GM18498 (cell line): ENCODE results near the gene BORCS5.
"Not testable (repeated sequence)": the region's sequence is repeated elsewhere in the genome, so short reads cannot be mapped to it uniquely, and the experiment has no call there.

Source experiments
- ATAC-seq: cut with Tn5 transposase; IDR thresholded peaks from one replicate; pipeline ENCODE4 v1.9.1; 2021; ENCODE audit warnings: mild to moderate bottlenecking, moderate library complexity; ENCODE audit not compliant: unreplicated experiment

The BORCS5 gene

DNA sequence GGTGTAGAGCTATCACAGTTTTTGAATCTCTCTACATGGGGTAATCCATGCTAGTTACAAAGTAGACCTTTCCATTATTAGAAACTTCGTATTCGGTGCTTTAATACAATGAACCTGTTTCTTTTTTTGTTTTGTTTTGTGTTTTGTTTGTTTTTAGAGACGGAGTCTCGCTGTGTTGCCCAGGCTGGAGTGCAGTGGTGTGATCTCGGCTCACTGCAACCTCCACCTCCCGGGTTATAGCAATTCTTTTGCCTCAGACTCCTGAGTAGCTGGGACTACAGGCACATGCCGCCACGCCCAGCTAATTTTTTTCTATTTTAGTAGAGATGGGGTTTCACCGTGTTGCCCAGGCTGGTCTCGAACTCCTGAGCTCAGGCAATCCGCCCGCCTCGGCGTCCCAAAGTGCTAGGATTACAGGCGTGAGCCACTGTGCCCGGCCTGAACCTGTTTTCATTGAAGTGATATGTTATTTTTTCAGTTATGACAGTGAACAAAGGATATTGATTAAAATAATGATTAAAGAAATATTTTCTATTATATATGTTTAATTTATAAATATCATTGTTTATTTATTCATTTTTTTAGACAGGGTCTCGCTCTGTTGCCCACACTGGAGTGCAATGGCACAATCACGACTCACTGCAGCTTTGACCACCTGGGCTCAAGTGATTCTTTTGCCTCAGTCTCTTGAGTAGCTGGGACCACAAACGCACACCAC lies 5.3 kb upstream of the BORCS5 start:
- not testable (repeated sequence) for ATAC-seq

DNA sequence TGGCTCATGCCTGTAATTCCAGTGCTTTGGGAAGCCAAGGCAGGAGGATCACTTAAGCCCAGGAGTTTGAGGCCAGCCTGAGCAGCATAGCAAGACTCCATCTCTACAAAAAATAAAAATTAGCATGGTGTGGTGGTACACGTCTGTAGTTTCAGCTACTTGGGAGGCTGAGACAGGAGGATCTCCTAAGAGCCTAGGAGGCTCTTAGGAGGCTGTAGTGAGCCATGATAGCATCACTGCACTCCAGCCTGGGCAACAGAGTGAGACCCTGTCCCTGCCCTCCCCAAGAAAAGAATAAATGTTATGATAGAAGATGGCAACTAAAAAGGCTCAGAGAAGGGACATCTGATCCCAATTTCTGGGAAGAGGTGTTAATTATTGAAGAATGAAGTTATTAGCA lies 3.6 kb upstream of the BORCS5 start:
- no peak for ATAC-seq

DNA sequence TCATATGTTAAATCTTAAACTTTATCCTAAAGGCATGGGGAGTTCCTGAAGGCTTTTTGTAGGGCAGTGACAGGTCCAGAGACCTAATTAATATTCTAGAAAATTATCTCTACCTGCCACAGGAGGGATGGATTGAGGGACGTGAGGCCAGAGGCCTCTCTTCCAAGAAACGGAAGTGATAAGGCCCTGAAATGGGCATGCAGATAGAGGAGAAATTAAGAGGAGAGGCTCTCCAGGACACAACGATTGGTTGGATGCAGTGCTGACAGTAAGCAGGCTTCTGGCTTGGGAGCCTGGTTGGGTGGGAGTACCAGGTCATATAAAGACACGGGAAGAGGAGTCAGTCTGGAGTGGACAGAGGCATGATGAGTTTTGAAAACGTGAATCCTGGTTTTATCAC lies 3.1 kb upstream of the BORCS5 start:
- ATAC-seq = no peak

DNA sequence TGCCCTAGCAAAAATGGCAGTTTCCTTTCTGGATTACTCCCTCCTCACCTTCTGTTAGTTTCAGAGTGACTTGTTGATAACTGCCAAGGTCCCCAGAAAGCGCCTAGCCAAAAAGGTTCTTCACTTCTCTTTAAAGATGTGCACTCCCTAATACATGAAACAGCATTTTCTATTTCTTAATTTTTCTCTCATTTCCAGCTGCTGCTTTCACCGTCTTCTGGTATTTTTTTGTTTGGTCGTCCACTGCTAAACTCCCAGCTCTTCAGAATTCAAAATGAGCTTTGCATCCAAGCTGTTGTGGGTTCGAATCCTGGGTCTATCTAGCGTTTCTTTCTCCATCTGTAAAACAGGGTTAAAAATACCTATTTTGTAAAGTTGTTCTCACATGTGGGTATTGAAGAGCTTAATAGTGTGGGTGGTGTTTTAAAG lies 397 bp upstream of the BORCS5 start:
- ATAC-seq = no peak

DNA sequence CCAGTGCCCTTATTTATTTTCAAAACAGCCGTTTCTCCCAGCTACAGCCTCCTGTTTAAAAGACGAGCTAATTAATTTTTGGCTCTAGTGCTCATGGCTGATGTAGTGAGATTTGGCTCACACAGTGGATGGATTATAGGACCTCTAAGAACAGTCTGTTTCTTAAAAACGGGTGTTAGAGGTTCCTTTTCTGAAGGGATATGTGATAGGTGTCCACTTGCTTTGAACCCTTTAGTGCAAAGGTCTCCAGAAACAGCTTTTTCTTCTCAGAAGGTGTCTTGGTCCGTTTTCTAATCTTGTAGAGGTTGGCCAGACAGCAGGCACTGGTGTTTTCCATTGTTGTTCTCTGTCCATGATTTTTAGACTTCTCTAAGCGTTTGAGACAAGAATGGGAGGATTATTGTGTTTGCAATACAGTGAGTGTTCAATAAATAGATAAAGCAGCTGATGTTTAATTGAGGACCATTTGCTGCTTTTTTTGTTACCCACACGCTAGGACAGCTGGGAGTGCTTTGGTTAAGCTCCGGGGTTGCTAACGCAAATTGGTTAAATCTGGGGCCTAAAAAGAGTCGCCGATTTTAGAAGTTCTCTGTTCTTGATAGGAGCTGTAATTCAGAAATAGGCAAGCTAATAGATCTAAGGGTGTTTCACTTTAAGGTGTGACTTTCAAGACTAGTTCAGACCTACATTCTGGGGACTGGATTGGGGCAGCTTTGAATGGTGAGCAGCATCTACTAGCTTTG lies 1.0 kb downstream of the BORCS5 start:
- ATAC-seq = peak; percentile 32

DNA sequence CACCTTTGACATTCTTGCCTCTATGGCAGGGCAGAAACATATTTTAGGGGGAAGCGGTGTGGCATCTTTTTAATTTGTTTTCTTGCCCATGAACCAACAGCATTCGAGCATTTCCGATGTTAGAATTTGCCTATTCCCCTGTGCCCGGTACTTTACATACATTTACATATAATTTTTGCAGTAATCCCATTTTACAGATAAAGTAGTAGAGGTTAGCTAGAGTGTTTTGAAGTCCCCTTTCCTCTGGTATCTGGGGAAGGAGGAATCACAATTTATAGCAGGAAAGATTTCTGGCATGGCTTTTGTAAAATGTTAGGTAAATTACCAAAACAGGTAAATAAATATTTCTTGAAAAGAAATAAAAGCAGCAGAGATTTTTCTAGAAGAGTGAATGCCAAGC lies 1.6 kb downstream of the BORCS5 start:
- ATAC-seq = no peak

DNA sequence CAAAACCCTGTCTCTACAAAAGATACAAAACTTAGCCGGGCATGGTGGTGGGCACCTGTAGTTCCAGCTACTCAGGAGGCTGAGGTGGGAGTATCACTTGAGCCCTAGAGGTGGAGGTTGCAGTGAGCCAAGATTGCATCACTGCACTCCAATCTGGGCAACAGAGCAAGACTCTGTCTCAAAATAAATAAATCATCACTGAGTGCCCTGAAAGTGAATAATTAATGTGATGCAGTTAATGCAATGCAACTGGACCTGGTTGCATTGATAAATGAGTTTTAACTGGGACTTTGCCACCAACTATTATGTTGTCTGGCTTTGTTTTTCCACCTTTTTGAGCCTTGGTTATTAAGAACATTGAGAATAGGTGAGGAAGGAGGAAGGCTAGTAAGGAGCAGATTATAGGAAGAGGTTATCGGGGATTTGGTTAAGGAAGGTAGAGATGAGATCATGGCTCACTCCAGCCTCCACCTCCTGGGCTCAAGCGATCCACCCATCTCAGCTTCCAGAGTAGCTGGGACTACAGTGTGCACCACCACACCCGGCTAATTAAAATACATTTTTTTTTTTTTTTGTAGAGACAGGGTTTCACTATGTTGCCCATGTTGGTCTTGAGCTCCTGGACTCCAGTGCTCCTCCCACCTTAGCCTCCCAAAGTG lies 8.0 kb downstream of the BORCS5 start:
- no peak for ATAC-seq

DNA sequence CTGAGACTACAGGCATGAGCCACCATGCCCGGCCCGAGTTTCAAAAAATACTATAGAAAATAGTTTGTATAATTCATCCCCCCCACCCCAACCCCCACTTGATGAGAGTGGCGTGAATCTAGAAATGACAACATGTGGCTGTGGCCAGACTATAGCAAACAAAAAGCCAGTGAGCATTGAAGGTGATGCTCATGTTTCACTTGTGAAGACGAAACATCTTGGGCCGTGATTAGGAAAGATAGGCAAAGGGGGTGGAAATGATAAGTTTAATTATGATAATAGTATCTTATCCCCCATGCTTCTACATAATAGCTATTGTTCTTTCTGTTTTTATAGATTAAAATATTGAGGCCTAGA lies 8.5 kb downstream of the BORCS5 start:
- ATAC-seq = no peak

DNA sequence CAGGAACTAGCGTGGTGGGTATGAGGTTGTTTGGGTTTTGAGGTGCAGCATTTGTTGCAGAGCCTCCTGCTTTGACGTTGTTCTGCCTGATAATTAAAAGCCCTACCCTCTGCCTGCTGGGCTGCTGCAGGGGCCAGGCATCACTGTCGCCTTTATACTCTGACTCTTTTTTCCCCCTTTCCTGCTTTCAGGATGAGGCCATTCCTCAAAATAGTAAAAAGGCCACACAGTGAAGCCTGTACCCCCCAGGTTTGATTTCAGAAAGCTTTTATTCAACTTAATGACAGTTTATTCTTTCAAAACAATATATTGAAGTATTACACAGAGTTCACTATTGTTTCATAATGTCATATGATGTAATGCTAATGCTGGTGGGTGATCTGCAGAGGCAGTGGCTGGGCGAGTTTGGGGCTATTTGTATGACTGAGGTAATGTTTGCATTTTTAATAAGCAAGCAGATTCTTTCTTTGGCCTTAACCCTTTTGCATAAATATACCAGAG lies 9.1 kb downstream of the BORCS5 start:
- ATAC-seq = no peak

DNA sequence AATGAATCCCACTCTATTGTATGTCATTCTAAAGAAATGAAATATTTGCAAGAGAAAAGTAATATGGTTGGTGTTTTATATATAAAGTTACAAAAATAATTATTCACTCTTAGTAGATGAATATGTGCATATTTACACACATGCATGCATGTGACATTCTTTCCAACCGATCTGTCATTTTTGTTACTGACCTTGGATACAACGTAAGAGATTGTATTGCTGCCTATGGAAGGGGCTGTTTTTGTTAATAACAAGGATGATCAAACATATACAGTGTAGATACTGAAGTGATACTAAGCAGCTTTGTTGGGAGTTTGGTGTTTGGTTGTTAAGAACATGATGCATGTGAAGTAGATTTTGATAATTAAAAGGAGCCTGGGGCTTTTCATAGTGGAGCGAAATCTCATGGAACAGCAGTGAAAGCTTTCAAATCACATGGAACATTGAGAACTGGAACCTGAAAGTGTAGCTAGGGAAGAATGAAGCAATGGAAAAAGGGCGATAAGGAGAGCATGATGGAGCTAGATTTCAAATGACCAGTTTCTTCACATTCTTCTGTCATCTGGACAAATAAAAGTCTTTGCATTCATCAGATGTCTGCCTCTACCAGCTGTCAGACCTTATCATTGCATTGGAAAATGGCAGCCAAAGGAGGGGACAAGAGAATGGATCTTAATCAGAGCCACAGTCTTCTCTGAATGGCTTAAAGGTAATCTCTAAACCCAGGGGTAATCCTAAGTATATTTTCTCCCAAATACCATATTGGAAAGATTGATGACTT lies 10.0 kb downstream of the BORCS5 start:
- no peak for ATAC-seq

DNA sequence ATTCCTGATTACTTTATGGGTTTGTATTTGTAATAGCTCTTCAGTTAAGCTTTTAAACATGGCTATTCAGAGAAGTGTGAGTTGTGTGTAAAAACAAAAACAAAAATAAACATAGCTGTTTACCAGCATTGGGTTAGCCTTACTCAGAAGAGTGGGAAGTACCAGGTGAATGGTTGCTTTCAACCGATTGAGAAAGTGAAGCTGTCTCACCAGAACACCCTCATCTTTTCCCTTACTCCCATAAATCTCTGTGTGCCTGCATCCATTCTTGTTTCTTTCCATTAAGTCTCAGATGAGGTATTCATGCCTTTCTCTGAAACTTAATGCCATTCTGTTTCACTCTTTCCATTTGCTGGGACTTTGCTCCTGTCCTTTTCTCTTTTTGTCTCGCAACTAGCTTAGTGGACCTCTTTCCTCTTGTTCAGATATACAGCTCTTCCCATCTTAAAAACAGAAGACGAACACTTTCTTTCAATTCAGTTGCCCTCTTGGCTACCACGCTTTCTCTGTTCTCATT lies 10.7 kb downstream of the BORCS5 start:
- no peak for ATAC-seq

DNA sequence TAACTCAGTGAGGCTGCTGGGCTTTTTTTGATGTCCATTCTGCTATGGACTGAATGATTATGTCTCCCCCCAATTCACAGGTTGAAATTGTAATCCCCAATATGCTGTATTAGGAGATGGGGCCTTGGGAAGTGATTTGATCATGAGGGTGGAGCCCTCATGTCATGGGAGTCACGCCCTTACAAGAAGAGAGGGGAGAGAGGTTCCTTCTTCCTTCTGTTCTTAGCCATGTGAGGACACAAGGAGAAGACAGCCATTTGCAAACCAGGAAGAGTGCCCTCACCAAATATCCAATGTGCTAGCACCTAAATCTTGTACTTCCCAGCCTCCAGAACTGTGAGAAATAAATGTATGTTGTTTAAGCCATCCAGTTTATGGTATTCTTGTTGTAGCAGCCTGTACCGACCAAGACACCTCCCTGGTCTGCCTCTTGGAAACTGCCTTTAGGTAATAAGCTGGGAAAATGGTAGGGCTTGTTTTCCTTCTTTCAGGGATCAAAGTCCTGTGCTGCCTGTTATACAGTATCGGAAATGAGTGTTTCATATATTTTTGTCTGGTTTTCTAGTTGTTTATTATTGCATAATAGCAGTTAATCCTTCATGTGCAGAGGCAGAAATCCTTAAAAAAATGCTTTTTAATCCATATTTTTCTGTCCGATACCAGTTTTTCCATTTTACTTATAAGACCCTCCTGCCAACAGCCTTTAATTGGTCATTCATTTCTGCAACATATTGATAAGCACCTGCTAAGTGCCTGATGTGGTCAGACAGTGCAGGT lies 16.3 kb downstream of the BORCS5 start:
- no peak for ATAC-seq

DNA sequence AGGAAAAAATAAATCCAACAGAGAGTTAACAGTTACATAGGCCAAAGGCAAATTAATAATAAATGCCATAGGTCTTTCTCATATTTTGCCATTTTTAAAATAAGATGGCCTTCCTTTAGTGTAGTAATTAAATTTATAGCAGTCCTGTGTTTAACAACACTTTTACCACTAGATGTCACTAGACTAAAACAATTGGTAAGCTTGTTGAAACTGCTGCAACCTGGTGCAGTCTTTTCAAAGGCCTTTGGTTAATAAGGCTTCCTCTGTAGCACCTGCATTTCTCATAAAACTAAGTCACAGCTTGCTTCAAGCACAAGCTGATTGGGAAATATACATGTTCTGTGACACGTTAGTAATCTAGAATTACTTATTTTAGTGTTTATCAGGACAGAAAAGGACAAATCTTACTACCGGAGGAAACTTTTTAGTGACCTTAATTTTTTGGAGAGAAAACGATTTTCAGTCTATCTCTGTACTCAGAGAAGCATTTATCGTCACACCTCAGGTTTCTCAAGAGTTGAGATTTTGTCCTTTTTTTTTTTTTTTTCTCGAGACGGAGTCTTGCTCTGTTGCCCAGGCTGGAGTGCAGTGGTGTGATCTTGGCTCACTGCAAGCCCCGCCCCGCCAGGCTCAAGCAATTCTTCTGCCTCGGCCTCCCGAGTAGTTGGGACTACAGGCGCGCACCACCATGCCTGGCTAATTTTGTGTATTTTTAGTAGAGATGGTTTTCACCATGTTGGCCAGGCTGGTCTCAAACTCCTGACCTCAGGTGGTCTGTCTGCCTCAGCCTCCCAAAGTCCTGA lies 20.0 kb downstream of the BORCS5 start:
- ATAC-seq = peak; percentile 62

DNA sequence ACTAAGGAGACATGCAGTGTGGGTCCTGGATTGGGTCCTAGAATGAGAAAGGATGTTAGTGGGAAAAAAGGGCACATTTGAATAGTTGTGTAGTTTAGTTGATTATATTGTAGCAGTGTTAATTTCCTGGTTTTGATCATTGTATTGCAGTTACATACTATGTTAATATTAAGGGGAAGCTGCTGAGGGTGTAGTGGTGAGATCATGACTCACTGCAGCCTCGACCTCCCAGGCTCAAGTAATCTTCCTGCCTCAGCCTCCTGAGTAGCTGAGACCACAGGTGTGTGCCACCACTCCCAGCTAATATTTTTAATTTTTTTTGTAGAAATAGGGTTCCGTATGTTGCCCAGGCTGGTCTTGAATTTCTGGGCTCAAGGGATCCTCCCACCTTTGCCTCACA lies 21.7 kb downstream of the BORCS5 start:
- ATAC-seq = no peak

DNA sequence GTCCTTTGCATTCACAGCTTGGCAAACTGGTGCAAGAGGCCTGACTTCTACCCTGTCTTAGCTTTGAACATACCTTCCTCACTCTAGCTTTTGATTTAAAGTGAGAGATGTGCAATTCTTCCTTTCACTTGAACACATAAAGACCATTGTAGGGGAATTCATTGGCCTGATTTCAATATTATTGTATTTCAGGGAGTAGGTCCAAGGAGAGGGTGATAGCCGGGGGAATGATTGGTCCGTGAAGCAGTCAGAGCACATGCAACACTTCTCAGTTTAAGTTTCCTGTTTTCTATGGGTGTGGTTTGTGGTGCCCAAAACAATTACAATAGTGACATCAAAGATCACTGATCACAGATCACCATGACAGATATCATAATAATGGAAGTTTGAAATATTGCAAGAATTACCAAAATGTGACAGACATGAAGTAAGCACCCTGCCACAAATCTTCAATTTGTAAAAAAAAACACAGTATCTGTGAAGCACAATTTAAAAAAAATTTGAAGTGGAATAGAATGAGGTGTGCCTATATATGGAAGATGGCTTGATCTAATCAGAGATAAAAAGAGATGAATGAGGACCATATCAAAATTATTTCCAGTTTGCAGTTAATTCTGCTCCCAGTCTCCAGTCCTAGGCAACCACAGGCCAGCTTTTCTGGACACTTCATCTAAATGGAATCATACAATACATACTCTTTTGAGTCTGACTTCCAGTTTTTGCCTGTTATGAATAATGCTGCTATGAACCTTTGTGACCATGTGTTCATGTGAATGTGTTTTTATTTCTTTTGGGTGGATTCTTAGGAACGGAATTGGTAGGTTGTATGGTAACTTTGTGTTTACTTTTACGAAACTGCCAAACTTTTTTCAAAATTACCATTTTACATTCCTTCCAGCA lies 23.2 kb downstream of the BORCS5 start:
- peak; percentile 64 for ATAC-seq

DNA sequence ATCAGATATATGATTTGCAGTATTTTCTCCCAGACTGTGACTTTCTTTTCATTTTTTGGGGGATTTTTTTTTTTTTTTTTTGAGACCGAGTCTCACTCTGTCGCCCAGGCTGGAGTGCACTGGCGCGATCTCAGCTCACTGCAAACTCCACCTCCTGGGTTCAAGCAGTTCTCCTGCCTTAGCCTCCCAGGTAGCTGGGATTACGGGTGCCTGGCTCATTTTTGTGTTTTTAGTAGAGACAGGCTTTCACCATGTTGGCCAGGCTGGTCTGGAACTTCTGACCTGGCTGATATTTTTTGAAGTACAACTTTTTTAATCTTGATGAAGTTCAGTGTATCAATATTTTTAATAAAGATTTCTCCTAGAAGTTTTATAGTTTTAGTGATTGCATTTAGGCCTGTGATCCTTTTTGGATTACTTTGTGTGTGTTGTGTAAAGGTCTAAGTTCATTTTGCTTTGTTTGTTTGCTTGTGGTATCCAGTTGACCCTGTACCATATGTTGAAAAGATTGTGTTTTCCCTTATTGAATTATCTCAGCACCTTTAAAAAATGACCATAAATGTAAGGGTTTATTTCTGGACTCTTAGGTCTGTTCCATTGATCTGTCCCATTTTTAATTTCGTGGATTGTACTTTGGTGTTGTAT lies 24.2 kb downstream of the BORCS5 start:
- no peak for ATAC-seq

DNA sequence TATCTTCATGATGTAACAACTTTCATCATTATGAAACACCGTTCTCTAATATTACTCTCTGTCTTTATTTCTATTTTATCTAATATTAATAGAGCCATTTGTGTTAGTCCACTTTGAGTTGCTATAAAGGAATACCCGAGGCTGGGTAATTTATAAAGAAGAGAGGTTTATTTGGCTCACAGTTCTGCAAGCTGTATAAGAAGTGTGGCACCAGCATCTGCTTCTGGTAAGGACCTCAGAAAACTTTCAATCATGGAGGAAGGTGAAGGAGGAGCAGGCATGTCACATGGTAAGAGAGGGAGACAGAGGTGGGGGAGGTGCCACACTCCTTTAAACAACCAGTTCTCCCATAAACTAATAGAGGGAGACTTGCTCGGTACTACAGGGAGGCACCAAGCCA lies 25.1 kb downstream of the BORCS5 start:
- ATAC-seq = no peak
